Ishikawa (cell line): ENCODE measurements around the gene NEDD4L.

Source experiments
- CEBPB ChIP-seq: IDR thresholded peaks from 2 replicates; pipeline ENCODE4 v1.6.1; 2012
- CREB1 ChIP-seq: IDR thresholded peaks from 2 replicates; pipeline ENCODE4 v1.6.1; 2012; ENCODE audit warnings: low read depth
- EGR1 ChIP-seq: IDR thresholded peaks from 2 replicates; pipeline ENCODE4 v1.6.1; 2012
- EP300 ChIP-seq: IDR thresholded peaks from 2 replicates; pipeline ENCODE4 v1.6.1; 2012; ENCODE audit warnings: borderline replicate concordance
- MAX ChIP-seq: IDR thresholded peaks from 2 replicates; pipeline ENCODE4 v1.6.1; 2012
- NFIC ChIP-seq: IDR thresholded peaks from 2 replicates; pipeline ENCODE4 v1.6.1; 2012
- RAD21 ChIP-seq: IDR thresholded peaks from 2 replicates; pipeline ENCODE4 v1.6.1; 2012; ENCODE audit warnings: low read depth
- REST ChIP-seq: IDR thresholded peaks from 2 replicates; pipeline ENCODE4 v1.6.1; 2012; ENCODE audit warnings: low read depth, mild to moderate bottlenecking
- TAF1 ChIP-seq: IDR thresholded peaks from 2 replicates; pipeline ENCODE4 v1.6.1; 2012; ENCODE audit warnings: low read depth, mild to moderate bottlenecking
- TEAD4 ChIP-seq: IDR thresholded peaks from 2 replicates; pipeline ENCODE4 v1.6.1; 2012
- USF1 ChIP-seq: IDR thresholded peaks from 2 replicates; pipeline ENCODE4 v1.6.1; 2012
- ZBTB7A ChIP-seq: IDR thresholded peaks from 2 replicates; pipeline ENCODE4 v1.6.1; 2012; ENCODE audit warnings: low read depth

GRCh38 chr18:58443671-58444070 is 399.6 kb downstream of the NEDD4L start:
- TF ChIP-seq CREB1 (no peak), REST (no peak), ZBTB7A (no peak), MAX (no peak), RAD21 (no peak), EGR1 (no peak), USF1 (no peak), EP300 (no peak), NFIC (no peak), CEBPB (no peak), TAF1 (no peak), TEAD4 (no peak)
